Measurements from ENCODE around the gene SSTR5.

DNA sequence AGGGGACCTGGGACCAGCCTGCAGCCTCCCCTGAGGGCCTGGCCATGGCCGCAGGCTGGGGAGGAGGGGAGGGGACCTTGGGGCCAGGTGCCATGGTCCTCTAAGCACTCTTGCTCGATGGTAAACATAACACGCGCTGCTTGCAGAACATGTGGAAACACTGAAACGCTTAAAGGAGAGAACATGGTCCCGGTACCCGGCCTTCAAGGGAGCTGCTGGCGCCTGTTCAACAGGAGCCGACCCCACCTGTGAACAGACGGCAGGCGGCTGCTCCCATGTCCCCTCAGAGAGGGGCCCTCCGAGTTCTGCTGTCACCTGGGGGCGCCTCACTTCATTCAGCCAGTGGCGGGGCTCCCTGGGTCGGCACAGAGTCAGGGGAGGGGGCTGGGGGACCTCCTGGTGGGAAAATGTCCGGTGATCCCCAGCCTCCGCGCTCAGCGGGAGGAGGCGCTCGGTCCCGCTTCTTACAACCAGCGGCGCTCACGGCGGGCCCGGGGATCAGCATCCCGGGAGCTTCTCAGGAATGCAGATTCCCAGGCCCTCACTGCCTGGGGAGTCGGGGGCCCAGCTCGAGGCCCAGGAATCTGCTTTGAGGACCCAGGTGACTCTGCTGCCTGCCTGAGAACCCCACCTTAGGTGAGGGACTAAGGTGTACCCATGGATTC lies 854 bp upstream of the SSTR5 start:
- TF ChIP-seq, protein P1, sequence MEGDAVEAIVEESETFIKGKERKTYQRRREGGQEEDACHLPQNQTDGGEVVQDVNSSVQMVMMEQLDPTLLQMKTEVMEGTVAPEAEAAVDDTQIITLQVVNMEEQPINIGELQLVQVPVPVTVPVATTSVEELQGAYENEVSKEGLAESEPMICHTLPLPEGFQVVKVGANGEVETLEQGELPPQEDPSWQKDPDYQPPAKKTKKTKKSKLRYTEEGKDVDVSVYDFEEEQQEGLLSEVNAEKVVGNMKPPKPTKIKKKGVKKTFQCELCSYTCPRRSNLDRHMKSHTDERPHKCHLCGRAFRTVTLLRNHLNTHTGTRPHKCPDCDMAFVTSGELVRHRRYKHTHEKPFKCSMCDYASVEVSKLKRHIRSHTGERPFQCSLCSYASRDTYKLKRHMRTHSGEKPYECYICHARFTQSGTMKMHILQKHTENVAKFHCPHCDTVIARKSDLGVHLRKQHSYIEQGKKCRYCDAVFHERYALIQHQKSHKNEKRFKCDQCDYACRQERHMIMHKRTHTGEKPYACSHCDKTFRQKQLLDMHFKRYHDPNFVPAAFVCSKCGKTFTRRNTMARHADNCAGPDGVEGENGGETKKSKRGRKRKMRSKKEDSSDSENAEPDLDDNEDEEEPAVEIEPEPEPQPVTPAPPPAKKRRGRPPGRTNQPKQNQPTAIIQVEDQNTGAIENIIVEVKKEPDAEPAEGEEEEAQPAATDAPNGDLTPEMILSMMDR (IDR thresholded peaks at IDR 0.05), result no peak
- no peak for TF ChIP-seq BHLHE40 (IDR thresholded peaks at IDR 0.05; ENCODE audit: low read depth, low read length)
- TF ChIP-seq, protein P2, sequence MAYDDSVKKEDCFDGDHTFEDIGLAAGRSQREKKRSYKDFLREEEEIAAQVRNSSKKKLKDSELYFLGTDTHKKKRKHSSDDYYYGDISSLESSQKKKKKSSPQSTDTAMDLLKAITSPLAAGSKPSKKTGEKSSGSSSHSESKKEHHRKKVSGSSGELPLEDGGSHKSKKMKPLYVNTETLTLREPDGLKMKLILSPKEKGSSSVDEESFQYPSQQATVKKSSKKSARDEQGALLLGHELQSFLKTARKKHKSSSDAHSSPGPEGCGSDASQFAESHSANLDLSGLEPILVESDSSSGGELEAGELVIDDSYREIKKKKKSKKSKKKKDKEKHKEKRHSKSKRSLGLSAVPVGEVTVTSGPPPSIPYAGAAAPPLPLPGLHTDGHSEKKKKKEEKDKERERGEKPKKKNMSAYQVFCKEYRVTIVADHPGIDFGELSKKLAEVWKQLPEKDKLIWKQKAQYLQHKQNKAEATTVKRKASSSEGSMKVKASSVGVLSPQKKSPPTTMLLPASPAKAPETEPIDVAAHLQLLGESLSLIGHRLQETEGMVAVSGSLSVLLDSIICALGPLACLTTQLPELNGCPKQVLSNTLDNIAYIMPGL (CRISPR knock-in tag; IDR thresholded peaks at IDR 0.05; ENCODE audit: borderline replicate concordance), result no peak
- TF ChIP-seq RFX5 (IDR thresholded peaks at IDR 0.05), result no peak
- no peak for TF ChIP-seq CBX8 (IDR thresholded peaks at IDR 0.05)
- TF ChIP-seq CBX2 (IDR thresholded peaks at IDR 0.05; ENCODE audit: borderline replicate concordance, low read depth), result no peak
- TF ChIP-seq POLR2AphosphoS2 (conservative IDR thresholded peaks at IDR 0.05; ENCODE audit: low read length), result no peak
- no peak for TF ChIP-seq CEBPB (IDR thresholded peaks at IDR 0.05)
- TF ChIP-seq RNF2 (IDR thresholded peaks at IDR 0.05; ENCODE audit: borderline replicate concordance, low read depth), result no peak
- no peak for TF ChIP-seq RAD21 (conservative IDR thresholded peaks at IDR 0.05 in 1 of 2, IDR thresholded peaks at IDR 0.05 in 1 of 2)
- TF ChIP-seq, protein P3, sequence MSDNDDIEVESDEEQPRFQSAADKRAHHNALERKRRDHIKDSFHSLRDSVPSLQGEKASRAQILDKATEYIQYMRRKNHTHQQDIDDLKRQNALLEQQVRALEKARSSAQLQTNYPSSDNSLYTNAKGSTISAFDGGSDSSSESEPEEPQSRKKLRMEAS (IDR thresholded peaks at IDR 0.05), result no peak
- no peak for TF ChIP-seq MAFK (IDR thresholded peaks at IDR 0.05; ENCODE audit: partially characterized antibody)
- no peak for TF ChIP-seq MAZ (IDR thresholded peaks at IDR 0.05; ENCODE audit: borderline replicate concordance, low read depth, low read length)
- TF ChIP-seq POLR2A (IDR thresholded peaks at IDR 0.05; ENCODE audit: low read length), result no peak
